ENCODE results near the gene MOV10. TPM values are rescaled to one million over a fixed set of nuclear protein-coding genes. Genes with fewer than 3 reads are reported as not detected.

Gene MOV10
- polyA plus RNA-seq, 1 of the 3 experiments (the other 2 are of a cell fraction) = 87.4 TPM

GRCh38 chr1:112689196-112689841 is 14.9 kb downstream of the MOV10 start:
- no peaks in the 10 kb centered on the region for H3K9me3 ChIP-seq
- H4K20me1 ChIP-seq (ENCODE audit: insufficient read depth) = peaks cover 19% of the 10 kb centered on the region
- no peak overlapping the region for H2AFZ ChIP-seq (ENCODE audit: low read depth)
- ChIA-PET CTCF (interaction anchor here (1.0 to 1.4 kb wide), 3 partner anchors 15 to 35 kb away, joined by 3 read pairs; partner anchors contain the start of gene MOV10), POLR2A (interaction anchor here (1.2 kb wide), 1 partner anchor 14 kb away, joined by 3 read pairs; no protein-coding TSS in a partner anchor)
- H3K27me3 ChIP-seq (ENCODE audit: insufficient read depth) = no peaks in the 10 kb centered on the region
- no peak overlapping the region for H3K4me3 ChIP-seq (ENCODE audit: low read depth in 2 of 2, low read length in 1 of 2)
- TF ChIP-seq RXRA (IDR thresholded peaks at IDR 0.05; ENCODE audit: borderline replicate concordance, low read depth) (no peak), USF2 (IDR thresholded peaks at IDR 0.05; ENCODE audit: borderline replicate concordance, low read depth, low read length) (no peak), JUND (IDR thresholded peaks at IDR 0.05) (no peak), RAD21 (IDR thresholded peaks at IDR 0.05; ENCODE audit: low read length) (no peak), YY1 (IDR thresholded peaks at IDR 0.05; ENCODE audit: low read depth) (no peak), MXI1 (IDR thresholded peaks at IDR 0.05; ENCODE audit: low read depth, low read length) (no peak), ELF1 (IDR thresholded peaks at IDR 0.05) (no peak), TEAD4 (IDR thresholded peaks at IDR 0.05; ENCODE audit: borderline replicate concordance, insufficient read depth) (no peak), TAF1 (IDR thresholded peaks at IDR 0.05; ENCODE audit: borderline replicate concordance, low read depth, low read length) (no peak), FOXJ3 (CRISPR knock-in tag; IDR thresholded peaks at IDR 0.05) (no peak), SIN3A (IDR thresholded peaks at IDR 0.05; ENCODE audit: borderline replicate concordance, low read depth, low read length) (no peak), GATA2 (CRISPR knock-in tag; IDR thresholded peaks at IDR 0.05) (no peak), NRF1 (IDR thresholded peaks at IDR 0.05; ENCODE audit: low read depth, low read length) (no peak), CHD2 (IDR thresholded peaks at IDR 0.05; ENCODE audit: low read length, partially characterized antibody) (no peak)
- TF ChIP-seq, protein P1, sequence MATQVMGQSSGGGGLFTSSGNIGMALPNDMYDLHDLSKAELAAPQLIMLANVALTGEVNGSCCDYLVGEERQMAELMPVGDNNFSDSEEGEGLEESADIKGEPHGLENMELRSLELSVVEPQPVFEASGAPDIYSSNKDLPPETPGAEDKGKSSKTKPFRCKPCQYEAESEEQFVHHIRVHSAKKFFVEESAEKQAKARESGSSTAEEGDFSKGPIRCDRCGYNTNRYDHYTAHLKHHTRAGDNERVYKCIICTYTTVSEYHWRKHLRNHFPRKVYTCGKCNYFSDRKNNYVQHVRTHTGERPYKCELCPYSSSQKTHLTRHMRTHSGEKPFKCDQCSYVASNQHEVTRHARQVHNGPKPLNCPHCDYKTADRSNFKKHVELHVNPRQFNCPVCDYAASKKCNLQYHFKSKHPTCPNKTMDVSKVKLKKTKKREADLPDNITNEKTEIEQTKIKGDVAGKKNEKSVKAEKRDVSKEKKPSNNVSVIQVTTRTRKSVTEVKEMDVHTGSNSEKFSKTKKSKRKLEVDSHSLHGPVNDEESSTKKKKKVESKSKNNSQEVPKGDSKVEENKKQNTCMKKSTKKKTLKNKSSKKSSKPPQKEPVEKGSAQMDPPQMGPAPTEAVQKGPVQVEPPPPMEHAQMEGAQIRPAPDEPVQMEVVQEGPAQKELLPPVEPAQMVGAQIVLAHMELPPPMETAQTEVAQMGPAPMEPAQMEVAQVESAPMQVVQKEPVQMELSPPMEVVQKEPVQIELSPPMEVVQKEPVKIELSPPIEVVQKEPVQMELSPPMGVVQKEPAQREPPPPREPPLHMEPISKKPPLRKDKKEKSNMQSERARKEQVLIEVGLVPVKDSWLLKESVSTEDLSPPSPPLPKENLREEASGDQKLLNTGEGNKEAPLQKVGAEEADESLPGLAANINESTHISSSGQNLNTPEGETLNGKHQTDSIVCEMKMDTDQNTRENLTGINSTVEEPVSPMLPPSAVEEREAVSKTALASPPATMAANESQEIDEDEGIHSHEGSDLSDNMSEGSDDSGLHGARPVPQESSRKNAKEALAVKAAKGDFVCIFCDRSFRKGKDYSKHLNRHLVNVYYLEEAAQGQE (IDR thresholded peaks at IDR 0.05; ENCODE audit: low read depth, low read length) = no peak
- TF ChIP-seq, protein P2, sequence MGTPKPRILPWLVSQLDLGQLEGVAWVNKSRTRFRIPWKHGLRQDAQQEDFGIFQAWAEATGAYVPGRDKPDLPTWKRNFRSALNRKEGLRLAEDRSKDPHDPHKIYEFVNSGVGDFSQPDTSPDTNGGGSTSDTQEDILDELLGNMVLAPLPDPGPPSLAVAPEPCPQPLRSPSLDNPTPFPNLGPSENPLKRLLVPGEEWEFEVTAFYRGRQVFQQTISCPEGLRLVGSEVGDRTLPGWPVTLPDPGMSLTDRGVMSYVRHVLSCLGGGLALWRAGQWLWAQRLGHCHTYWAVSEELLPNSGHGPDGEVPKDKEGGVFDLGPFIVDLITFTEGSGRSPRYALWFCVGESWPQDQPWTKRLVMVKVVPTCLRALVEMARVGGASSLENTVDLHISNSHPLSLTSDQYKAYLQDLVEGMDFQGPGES (IDR thresholded peaks at IDR 0.05; ENCODE audit: low read depth, low read length) = no peak
- no peaks in the 10 kb centered on the region for H3F3A ChIP-seq (replicated peaks; ENCODE audit: insufficient read depth)
- H3K4me2 ChIP-seq = no peak overlapping the region
- no peak overlapping the region for H3K27ac ChIP-seq (ENCODE audit: low read depth in 2 of 2, low read length in 1 of 2)
- H3K36me3 ChIP-seq (replicated peaks in 1 of 2; ENCODE audit: control insufficient read depth in 1 of 2, insufficient read depth in 2 of 2, low read length in 1 of 2) = peaks cover 20 to 24% of the 10 kb centered on the region in 2 experiments
- 100% methylated on average over 7 of the region's 9 CpGs for WGBS (ENCODE audit: low lambda C conversion rate)
- peaks cover 23% of the 10 kb centered on the region for H3K79me2 ChIP-seq (ENCODE audit: insufficient read depth)
- peak; percentile 11 for DNase-seq
- no peaks in the 10 kb centered on the region for H3K9me2 ChIP-seq
- H3K4me1 ChIP-seq (ENCODE audit: control insufficient read depth in 1 of 2, insufficient read depth in 2 of 2, low read depth in 1 of 2, low read length in 1 of 2) = no peaks in the 10 kb centered on the region; a peak in 1 of 4 replicates
- no peak overlapping the region for H3K9ac ChIP-seq
